Measurements from ENCODE around the gene AOPEP.
A peak's percentile ranks its signal among the peaks of the same experiment; 100 is the strongest.

Gene AOPEP

DNA sequence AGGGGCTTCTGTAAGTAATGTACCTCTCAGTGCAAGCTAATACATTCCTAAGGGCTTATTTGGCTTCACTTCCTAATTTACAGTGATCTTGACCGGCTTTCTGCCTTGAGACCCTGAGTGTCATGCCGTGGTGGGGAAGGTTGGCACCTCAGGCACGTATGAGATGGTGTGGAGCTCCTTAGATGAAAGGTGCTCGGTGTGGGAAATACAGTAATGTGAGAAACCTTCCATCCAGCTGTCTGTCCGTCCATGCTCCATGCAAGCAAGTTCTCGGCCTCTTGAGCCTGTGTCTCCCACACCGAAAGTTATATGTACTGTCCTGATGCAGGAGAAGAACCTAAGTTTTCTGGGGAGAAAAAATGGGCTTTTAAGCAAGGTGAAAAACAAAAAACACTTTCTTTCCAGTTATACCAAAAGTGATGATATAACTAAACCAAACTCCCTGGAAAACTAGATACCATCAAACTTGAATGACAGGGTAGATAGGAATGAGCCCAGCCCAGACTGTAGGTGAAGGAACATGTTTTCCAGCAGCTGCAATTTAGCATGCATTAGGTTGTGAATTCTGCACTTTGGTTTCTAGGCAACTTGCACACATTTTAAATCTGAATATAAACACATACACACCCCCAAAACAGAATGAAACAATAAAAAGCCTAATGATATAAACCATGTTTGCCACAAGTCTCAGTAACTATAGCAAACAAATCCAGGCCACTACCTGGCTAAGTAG lies 311.5 kb downstream of the AOPEP start:
- no peak for DNase-seq (ENCODE audit: low spot score)

DNA sequence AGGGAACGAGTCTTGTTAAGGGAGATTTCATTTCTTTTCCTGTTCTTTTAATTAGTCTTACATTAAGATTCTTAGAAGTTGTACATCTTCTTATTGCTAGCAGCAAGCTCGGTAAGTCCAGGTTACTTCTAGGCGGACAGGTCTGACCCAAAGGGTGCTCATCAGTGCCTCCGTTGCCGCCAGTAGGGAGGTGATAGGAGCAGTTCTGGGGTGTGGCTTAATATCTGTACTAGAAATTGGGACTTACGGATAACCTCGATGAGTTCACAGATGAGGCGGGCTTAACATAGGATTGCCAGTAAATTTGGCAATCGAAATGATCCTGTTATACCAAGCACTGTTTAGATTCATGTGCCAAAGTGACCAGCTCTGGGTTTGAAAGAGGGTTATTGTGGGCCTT lies 312.2 kb downstream of the AOPEP start:
- DNase-seq (ENCODE audit: low spot score): no peak

DNA sequence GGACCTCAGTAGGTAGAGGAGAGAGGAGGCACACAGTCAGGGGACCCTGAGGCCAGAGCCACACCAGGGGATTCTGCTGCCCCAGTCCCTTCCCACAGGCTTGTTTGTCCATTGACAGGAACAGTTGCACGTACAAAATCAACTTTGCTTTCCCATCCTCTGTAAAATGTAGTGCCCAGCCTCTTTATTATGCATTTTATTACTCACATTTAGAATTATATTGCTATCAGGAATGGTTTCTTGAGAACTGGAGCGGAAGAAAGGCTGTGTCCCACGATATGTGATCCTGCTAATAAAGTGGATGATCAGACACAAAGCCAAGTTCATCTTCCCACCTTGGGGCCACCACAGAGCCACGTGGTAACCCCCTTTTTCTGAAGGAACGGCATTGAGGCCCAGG lies 313.6 kb downstream of the AOPEP start:
- DNase-seq (ENCODE audit: low spot score): no peak

DNA sequence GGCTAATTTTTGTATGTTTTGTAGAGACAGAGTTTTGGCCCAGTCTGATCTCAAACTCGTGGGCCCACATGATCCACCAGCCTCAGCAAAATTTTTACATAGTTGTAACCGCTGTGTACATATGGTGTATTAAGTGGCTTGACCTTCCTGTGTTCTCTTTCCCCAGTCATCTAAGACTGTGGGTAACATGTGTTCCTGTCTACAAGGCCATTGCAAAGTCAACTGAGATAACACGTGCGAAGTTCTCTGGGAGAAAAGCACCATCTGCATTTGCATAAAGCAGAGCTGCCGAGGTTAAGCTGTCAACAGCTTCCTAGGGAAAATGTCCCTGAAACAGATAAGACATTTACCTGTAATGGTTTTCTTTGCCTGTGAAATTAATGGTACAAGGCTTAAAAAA lies 317.3 kb downstream of the AOPEP start:
- no peak for DNase-seq (ENCODE audit: low spot score)

DNA sequence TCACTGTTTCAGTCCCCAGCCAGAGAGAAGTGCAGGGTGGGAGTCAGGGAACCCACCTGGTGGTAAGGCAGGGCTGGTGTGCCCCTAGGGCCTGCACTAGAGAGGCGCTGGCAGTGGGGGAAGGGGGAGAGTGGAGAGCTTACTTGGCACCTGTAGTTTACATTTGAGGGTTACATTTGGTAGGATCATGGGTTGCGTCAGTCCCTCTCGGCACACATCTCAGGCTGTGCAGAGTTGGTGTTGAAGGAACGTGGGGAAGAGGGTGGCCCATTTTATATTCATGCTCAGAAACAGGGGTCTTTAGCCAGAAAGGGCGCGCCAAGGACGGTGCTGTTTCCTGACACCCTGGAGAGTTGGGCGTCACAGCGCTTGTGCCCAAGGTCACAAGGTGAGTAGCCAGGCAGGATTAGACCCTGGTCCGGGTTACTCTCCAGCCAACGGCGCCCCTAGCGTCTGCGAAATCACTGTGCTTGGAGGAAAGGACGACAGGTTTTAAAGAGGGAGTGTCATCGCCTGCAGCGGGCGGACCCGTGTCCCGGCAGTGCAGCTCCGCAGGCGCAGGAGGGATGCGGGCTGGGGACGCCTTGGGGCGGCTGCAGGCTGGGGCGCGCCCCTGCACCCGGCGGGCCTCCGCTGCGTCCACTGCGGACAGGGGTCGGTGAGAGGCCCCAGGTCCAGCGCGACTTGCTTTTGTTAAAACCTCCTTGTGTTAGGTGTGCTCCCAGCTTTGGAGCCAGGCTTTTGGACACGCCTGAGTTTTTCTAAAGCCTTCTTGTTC lies 318.4 kb downstream of the AOPEP start:
- DNase-seq (ENCODE audit: low spot score): no peak

DNA sequence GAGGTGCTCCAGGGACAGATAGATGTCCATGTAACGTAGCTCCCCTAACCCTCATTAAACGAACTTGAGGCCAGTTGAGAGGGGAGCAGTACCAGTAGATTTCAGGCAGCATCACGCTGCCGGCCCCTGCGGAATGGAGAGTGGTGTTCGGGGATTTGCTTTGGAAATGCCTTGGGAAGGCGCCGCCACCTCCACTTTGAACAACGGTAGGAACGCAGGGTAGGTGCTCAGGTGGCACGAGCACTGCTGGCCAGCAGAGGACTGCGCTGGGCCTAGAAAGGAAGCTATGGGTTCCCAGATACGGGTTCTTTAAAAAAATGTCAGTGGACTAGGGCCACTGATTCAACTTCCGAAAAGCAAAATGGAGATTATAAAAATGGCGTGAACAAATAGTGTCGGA lies 319.3 kb downstream of the AOPEP start:
- DNase-seq (ENCODE audit: low spot score): no peak

DNA sequence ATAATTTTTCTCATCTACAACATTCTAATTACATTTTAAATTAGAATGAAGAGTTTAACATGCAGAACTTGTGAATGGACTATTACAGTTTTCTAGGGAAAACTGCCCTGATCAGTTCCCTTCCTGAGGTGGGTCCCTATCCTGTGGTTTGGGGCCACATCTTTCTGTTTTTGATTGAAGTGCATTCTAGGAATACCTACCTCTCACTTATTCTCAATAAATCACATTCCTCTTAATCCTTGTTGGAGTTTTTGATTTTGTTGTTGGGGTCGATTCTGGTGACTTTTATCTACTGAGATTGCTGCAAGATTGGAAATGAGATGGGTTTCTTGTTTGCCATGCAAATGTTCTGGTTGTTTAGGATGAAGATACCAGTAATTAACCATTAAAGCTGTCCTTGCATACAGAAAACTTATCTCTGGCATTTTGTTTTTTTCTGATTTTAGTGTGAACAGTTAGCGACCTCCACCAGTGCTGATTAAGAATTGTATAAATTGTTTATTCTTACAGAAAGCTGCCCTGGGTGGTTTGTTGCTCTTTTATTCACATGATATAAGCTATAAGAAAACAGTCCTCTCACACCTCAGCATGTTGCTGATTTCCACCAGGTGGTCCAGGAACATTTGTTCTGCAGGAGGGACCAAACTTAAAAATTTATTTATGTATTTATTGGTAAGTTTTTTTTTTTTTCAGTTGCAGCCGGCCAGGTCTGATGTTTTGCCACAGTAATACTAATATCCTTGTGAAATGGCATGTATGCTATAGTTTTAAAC lies 321.1 kb downstream of the AOPEP start:
- no peak for DNase-seq (ENCODE audit: low spot score)

DNA sequence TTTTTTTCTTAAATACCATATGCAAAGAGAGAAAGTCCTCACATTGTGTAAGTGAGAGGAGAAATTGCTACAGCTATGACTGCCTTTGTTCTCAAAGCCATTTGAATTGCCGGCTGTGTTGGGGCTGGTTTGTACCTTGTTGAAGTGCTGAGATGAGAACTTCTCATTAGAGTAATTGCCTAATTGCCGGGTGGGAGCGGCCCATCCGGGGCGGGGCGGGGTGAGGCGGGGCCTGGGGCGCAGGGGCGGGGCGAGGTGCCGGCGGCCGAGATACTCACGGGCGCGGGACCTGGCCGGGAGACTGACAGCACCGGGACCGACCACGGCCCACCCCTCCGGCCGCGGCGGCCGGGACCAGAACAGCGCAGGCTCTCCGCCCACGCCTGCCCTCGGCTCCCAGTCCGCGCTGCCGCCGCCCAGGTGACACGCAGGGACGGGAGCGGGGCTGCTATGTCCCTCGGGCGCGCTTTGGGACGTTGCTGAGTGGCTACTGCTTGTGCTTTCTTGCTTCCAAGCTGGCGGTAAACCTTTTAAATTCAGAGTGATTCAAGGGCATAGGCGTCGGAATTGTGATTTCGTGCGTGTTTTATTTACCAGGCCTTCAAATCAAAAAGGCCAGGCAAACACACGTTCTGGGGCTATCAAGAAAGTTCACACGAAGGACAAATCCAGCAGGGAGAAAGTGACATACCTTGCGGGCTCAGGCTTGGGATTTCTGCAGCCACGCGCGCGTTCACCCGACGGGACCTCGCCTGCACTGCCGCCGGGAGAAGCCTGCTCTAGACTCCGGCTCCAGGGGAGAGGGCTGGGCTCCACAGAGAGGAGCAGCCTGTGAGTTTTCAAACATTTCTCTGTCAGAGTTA lies 322.0 kb downstream of the AOPEP start:
- peak; percentile 50 for DNase-seq (ENCODE audit: low spot score)

DNA sequence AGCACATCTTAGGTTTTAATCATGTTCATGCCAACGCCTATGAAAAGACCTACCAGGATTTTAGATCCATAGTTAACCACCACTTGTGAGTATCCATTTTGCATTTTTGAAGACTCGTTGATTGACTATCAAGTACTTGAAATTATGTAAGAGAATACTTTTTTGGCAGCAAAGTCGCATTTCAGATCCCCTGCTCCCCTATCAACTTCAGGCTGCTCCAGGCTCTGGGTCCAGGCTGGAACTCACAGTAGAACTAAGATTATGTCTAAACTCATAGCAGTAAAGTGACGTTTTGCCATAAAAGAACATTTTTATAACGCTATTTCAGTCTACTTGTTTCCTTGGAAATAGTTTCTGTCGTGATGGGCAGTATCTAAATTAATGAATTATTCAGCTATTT lies 323.3 kb downstream of the AOPEP start:
- no peak for DNase-seq (ENCODE audit: low spot score)

DNA sequence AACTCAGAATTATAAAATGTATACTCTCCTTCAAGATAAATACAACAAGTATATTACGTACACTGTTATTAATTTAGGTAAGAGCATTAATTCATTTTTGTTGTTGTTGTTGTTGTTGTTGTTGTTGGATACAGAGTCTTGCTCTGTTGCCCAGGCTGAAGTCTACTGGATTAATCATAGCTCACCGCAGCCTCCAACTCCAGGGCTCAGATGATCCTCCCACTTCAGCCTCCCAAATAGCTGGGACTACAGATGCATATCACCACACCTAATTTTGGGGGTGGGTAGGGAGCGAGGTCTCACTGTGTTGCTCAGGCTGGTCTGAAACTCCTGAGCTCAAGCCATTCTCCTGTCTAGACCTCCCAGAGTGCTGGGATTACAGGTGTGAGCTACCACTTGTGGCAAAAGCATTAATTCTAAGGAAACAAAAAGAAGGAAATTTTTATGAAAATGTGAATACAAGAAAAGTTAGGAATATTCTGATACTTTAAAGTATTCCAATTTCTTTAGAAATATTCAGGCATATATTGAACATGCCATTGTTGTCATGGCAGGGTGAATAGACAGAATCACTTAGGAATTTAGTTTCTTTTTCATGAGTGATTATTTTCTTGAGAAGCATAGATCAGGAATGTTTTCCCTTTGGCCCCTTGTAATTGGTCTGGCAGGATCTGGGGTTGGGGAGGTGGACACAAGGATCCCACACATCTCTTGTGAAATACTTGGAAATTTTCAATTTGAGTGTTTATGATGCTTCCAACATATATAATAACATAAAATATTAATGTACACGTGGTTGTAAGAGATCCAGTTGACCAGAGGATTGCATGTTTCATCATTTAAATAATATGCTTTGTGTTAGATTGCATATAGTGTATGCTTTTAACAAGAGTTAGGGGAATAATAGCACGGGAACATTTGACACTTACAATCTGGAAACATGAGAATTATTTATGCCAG lies 327.4 kb downstream of the AOPEP start:
- no peak for DNase-seq (ENCODE audit: low spot score)

DNA sequence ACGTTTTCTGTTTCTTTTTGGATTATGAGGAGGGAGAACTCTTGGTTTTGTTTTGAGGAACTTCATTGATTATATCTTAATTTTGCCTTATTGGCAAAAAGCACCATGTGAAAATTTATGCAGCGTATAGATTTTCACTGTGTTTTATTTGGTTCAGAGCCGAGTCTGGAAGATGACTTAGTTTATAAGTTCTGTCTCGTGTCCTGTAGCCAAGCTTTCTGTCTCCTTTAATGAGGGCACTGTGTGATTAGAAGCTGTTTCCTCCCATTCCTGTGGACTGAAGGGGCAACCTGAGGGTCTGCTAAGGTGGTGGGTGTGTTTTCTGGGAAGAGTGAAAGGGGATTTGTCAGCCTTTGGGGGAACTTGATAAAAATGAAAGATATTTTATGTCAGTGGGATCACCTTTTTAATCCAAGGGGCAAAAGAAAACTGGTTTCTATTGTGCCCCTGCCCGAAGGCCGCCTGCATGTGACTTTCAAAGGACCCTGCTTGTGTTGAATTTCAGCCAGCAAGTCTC lies 328.9 kb downstream of the AOPEP start:
- DNase-seq (ENCODE audit: low spot score): no peak

DNA sequence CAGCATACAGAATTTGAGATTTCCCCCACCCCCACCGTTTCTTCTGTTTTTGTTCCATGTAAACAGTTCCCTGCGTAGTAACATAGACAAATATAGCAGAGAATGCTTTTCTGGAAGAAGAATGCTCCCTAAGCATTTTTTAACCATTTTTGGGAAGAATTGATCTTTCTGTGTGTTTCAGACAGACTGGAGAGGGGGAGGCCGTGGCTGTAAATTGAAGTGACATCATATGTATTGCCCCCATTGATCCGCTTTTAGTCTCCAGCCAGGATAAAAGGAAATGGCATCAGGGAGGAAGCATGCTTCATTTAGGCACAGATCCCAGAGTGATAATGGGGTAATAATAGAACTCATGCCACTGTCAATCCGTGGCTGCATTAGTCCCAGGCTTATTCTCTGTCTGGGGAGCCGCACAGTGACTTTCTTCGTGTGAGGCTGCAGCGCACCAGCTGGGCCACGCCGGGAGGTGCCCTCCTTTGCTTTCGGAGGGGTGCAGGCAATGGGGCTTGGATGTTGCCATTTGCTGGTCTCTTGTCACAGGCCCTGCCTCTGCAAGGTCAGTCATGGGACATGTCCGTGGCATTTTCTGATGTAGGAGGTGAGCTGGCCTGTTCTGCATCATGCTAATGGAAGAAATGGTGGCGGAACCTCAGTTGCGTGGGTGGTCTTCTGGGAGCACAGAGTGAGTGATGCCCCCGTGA lies 329.5 kb downstream of the AOPEP start:
- no peak for DNase-seq (ENCODE audit: low spot score)

DNA sequence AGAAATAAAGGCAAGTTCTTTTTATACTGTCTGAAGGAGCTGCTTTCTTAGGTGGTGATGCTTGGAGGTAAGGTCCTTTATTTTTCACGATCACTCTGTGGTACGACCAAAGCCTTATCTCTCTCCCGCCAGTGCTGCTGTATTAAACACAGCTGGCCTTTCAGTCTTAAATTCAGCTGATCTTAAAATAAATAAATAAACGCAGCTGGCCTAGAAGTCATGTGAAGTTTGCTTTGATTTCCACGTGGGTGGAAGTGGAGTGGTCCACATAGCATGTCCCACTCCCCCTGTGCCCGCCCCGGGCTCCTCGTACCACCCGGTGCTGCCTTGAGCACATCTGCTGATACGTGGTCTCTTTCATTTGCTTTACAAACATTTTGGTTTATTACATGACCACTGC lies 330.6 kb downstream of the AOPEP start:
- DNase-seq (ENCODE audit: low spot score): no peak

DNA sequence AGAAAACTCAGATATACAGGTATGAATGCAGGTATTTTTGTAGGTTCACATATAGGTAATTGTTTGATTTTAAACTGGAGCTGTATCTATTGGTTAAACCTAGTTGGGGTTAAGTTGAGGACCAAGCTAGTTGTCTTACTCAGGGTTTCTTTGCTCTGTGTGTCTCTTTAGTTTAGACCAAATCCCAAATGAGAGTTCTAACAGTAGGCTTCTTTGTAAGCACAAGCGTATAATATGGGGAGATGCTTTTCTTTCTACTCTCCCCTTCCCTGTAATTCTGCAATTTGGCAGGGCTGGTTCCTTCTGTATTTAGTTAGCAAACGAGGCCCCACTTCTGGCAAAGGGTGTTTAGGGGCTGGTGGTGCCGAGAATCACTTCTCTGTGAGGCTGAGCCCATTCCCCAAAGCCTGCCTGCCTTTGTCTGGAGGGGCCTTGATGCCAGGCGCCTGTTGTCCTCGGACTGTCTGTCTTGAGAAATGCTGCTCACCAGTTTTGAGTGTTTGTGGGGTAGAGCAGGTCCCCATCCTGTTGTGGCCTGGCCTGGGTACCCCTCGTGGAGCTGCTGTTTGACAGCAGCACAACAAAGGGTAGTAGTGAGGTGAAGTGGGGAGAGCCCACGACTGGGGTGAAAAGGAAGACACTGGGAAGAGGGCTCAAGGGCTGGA lies 331.8 kb downstream of the AOPEP start:
- no peak for DNase-seq (ENCODE audit: low spot score)

DNA sequence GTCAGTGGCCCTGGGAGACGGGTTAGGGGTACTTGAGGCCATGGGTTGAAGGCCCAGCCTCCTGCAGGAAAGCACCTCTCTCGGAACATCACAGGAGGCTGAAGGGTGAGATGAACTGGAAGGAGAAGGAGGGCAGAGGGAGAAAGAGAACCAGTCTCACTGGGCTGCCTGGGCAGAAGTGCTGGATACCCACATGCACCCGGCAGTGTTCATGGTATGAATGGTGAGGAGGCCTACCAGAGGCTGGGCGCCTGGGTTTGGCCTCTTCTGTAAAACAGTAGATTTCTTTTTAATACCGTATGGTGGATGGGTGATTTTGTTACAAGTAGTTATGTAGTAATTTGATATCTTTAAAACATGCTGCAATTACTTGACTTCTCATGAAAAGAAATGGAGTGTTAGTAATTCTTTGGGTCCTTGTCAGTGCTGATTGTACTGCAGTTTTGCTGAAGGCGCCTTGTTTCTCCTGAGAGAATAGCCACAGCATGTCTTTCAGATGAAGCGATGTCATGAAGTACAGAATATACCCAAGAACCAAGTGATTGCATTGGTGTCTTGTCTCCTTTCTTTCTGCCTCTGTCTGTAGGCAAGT lies 332.4 kb downstream of the AOPEP start:
- DNase-seq (ENCODE audit: low spot score): no peak

DNA sequence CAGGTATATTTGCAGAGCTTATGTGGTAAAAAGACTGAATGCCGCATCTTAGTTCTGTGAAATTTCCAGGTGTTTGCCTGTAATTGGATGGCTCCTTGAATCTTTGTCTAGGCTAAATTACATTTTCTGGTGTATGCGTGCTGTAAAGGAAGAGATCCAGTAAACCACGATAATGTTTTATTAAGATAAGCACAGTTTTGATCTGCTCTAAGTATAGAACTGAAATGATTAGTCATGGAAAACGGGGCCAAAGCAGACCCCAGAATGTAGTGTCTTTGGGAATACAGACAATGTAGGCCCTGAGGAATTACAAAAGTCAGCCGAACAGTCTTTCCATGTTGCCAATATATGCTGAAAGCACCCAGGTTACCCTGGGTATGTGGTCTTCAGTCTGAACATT lies 333.7 kb downstream of the AOPEP start:
- DNase-seq (ENCODE audit: low spot score): no peak

DNA sequence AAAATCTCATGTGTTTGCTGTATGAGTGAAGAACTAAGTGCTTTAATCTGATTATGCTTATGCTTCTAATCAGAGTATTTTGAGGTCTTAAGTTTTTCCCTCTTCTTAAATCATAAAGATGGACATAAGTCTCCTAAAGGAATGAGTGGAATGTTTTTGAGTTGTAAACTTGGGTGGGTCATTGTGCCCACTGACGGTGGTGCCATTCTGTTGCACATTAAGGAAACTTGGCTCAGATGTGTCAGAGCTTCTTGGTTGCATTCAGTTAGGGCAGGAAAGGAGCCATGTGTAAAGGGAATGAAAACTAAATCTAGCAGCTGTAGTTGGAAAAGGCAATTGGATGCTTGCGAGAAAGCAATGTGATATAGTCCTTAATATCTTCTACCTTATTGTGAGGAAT lies 334.4 kb downstream of the AOPEP start:
- no peak for DNase-seq (ENCODE audit: low spot score)

DNA sequence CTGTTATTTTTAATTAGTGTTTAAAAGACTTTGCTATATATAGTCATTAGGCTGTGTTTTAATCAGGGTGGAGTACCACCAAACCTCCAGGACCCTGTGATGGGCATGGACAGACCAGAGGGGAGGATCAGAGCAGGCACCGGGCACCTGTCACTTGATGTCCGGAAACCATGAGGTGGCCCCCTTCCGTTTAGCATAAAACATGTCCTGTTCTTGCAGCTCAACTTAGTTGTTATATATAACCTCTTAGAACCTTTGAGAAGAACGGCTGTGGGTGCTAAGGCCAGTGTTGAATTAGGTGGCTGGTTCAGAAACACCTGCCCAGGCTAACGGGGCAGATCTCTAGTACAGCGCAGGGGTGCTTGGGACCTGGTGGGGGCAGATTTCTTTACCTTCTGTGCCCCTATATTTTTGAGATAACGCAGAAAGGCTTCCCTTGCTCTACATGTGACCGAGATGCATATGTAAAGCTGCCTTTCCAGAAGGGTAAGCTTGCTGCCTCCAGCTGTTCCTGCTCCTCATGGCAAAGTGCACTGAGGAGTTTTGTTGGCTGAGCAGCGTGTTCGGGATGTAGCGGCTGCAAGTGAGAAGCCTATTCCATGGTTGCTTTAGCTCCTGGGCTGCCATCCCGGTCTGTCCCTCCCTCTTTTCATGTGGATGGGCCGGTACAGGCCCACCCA lies 335.6 kb downstream of the AOPEP start:
- DNase-seq (ENCODE audit: low spot score): no peak
